NCI-H2196 treated with DMSO at 0.1 percent for 48 hours (cell line): ENCODE measurements around the gene CCSER1.

Source experiments
- DNase-seq: peaks from one replicate; lab custom pipeline; 2025; ENCODE audit not compliant: unreplicated experiment; lab: John Stamatoyannopoulos, UW

CCSER1 gene

GRCh38 chr4:90127706-90128345 is 632 bp downstream of the CCSER1 start:
- no peak for DNase-seq

- no peak for DNase-seq
These were observed 1.8 kb downstream of the CCSER1 start for GRCh38 chr4:90128961-90129495.

- no peak for DNase-seq
These were observed 2.9 kb downstream of the CCSER1 start for GRCh38 chr4:90130076-90130475.

- DNase-seq, result no peak
These were observed 10.4 kb downstream of the CCSER1 start for GRCh38 chr4:90137555-90137954.

- DNase-seq, result no peak
These were observed 14.9 kb downstream of the CCSER1 start for GRCh38 chr4:90142081-90142480.

- DNase-seq, result no peak
These were observed 18.1 kb downstream of the CCSER1 start for GRCh38 chr4:90145319-90145718.

- DNase-seq, result no peak
These were observed 19.1 kb downstream of the CCSER1 start for GRCh38 chr4:90146306-90146705.

- no peak for DNase-seq
These were observed 21.5 kb downstream of the CCSER1 start for GRCh38 chr4:90148574-90149148.

GRCh38 chr4:90152024-90152423 is 24.8 kb downstream of the CCSER1 start:
- DNase-seq, result no peak

- DNase-seq, result no peak
These were observed 32.0 kb downstream of the CCSER1 start for GRCh38 chr4:90159193-90159592.

- no peak for DNase-seq
These were observed 32.9 kb downstream of the CCSER1 start for GRCh38 chr4:90160044-90160443.

- DNase-seq, result no peak
These were observed 35.4 kb downstream of the CCSER1 start for GRCh38 chr4:90162566-90162965.

- DNase-seq, result no peak
These were observed 36.7 kb downstream of the CCSER1 start for GRCh38 chr4:90163872-90164271.

- DNase-seq, result no peak
These were observed 38.7 kb downstream of the CCSER1 start for GRCh38 chr4:90165883-90166282.

GRCh38 chr4:90171491-90171890 is 44.3 kb downstream of the CCSER1 start:
- DNase-seq, result no peak

- DNase-seq, result no peak
These were observed 47.4 kb downstream of the CCSER1 start for GRCh38 chr4:90174621-90175023.

- DNase-seq, result no peak
These were observed 54.5 kb downstream of the CCSER1 start for GRCh38 chr4:90181644-90182043.

GRCh38 chr4:90183254-90183653 is 56.1 kb downstream of the CCSER1 start:
- no peak for DNase-seq

- DNase-seq, result no peak
These were observed 57.4 kb downstream of the CCSER1 start for GRCh38 chr4:90184560-90184959.

GRCh38 chr4:90185416-90185815 is 58.2 kb downstream of the CCSER1 start:
- DNase-seq, result no peak

GRCh38 chr4:90186229-90186628 is 59.0 kb downstream of the CCSER1 start:
- no peak for DNase-seq

- DNase-seq, result peak; percentile 2
These were observed 60.1 kb downstream of the CCSER1 start for GRCh38 chr4:90187148-90187884.
